NCI-H2196 (cell line): ENCODE results near the gene MAST4.
A peak's percentile ranks its signal among the peaks of the same experiment; 100 is the strongest.
"Not testable (repeated sequence)": the region's sequence is repeated elsewhere in the genome, so short reads cannot be mapped to it uniquely, and the experiment has no call there.

ENCODE experiments used
- DNase-seq: peaks from one replicate; lab custom pipeline; 2025; ENCODE audit not compliant: unreplicated experiment; lab: John Stamatoyannopoulos, UW

Gene MAST4

DNA sequence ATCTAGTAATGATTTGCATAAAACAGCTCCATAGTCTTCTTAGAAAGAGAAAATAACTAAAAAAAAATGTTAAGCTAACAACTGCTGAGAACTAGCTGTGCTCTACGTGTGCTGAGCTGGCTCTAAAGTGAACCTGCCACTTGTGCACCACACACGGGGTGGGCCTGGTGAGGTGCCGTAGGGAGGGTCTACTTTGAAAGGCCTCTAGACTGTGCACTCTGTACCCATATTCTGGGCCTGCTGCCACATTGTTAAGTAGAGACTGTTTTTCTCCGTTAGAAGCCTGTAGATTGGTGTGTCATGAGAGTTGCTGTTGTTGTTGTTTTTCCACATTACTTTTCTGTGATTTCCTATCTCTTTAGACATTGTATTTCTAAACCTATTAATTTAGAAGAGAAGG, 506.5 kb downstream of the MAST4 start:
- DNase-seq = no peak

DNA sequence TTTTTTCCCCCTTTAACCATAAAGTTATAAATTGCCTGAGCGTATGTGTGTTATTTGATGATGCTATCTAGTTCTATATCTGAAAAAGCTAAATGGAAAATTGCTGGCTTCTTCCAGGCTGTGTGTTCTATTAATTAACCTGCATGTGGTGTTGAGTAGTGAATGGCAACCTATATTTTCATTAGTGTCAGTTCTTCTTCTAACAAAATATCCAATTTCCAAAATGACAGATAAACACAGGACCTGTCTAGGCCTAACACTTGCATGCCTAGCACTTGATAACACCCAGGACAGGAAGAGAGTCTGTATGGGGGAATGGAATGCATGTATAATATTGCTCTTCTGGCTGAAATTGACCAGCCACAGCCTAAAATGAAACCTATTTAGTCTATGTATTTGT, 508.7 kb downstream of the MAST4 start:
- no peak for DNase-seq

DNA sequence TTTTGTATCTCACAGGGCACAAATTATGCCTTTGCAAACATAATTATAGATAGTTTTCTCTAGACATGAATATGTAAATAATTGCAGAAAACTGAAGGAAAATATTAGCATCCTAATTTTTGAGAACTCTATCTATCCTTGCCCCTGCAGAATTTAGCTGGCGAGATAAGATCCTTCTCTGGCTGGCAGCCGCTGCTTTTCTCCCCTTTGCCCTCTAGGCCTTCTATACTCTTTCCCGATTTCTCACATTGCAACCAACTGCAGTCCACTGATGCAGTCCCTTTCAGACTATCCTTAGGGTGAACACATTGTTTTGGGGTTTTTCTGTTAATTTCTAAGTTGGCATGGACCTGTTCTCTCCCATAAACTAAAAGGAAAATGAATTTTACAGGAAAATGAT, 509.1 kb downstream of the MAST4 start:
- no peak for DNase-seq

DNA sequence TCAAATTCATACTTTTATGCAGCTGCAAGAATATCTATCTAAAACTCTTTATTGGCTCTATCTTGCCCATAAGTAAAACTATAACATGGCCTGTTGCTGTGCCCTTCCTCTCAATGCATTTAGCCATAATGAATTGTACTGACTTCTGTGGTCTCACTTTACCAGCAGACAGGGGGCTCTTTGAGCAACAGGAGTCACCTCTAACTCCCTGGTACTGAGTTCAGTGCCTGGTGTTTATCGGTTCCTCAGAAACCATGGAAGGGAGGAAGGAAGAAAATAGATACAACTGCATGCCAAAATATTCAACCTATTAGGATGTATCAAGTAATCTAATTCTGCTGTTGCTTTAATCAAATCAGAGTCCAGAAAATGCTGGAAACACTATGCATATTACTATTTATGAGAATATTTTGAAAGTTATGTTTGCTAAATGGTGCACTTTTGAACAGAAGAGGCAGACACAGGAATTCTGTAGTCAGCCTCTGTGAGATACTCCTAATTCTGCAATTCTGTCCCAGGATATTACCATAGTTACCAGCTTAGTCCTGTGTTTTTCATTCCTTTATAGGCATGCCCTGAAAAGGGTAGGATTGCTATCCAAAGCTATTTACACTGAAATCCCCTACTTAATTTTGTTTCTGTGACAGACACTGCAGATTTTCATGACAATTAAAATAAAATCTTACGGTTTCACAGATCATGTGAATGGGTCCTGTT, 510.6 kb downstream of the MAST4 start:
- no peak for DNase-seq

DNA sequence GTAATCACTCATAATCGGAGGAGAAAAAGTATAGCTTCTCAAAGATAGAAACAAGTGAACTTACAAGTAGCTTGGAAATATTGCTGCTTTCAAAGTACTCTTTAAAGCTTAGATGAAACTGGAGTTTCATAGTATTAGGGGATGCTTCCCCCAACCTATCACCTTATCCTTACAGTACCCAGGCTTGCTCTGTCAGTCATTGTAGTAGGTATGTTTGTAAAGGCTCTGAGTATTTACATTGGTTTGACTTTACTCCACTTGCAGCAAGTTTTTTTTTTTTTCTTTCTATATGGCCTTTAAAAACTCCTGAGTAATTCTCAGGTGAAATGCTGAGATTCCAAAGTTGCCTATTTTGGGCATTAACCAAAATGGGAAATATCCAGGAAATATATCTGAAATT, 515.6 kb downstream of the MAST4 start:
- no peak for DNase-seq

DNA sequence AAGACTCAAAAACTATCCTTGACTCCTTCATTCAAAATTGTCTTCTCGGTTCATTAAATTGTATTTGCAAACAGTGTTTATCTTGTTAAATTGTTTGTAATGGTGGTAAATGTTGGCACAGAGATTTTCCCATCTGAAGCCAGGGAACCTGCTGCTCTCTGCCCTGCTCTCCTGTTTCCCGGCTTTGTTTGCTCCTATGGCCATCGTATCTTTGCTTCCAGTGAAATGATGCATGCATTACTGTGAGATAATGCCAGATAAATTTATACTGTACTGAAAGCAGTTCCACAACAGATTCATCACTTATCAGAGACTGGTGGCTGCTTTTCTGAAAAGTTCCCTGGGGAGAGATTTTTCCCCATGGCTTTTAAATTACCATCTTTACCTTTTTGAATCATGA, 519.1 kb downstream of the MAST4 start:
- DNase-seq = peak; percentile 6

DNA sequence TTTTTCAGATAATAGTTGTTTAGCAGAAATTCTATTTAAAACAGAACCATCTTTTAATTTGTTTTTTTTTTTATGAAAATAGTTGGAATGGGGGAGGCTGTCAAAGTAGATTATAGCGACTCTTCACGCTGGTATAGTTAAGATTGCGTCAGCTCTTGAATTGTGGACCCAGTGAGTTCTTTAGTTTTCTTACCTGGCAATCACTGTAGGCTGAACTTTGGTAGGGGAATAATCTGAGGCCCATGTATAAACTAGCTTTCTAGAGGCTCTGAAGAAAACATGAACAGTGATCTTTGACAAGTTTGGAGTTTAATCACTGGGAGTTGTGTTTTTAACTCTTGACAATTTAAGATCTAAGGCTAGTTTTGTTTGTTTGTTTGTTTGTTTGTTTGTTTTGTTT, 519.6 kb downstream of the MAST4 start:
- DNase-seq = no peak

DNA sequence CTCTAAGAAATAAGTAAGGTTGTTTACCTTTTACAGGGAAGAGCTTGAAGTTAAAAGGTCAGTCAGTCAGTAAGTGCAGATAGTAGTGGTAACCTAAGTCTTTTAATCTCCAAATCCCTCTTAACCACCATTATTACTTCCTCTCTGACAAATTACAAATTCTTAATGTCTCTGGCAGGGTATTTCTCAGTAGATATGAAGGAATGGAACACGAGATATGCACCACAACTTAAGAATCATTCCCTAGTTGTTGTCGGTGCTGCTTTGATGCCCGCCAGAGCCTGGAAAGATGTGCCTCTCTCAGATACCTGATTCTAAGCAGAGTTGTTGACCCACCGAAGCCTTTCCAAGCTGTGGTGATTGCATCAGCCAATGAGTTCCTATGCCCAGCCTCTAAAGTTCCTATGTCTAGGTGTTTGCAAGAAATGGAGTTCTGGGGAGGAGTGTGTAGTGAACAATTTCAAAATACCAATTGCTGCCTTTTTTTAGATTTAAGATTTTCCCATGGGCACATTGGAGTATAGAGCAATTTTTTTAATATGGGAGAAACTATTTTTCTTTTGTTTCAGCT, 521.9 kb downstream of the MAST4 start:
- no peak for DNase-seq

DNA sequence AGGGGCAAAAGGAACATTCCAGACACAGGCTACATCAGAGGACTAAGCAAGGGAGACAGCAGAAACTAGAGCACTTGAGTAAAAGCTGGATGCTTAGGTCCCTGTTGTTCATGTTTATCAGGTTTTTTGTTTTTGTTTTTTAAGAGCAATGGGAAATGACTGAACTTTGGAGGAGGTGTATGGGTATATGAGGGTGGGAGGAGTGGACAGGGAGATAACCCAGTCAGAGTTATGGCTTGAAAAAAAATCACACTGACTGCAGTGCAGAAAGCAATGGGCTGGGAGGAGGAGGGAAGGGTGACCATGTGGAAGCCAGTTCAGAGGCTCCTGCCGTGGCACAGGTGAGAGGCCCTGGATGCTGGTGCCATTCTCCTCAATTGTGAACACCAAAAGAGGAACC, 522.8 kb downstream of the MAST4 start:
- DNase-seq = no peak

DNA sequence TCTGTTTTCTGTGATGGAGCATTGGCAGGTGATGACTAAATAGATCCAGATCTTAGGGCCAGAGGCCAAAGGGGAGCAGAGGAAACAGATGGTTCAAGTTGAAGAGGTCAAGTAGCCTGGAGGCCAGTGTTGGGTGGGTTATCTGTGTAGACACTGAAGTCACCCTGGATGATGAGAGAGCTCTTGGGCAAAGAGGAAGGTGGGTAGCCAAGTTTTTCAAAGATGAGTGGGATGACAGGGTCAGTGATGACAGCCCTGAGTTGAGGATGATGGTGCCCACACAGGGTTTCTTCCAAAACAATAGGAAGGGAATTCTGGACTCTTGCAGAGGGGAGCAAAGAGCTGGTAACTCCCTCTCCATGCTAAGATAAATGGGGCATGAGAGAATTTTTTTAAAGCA, 523.8 kb downstream of the MAST4 start:
- no peak for DNase-seq

DNA sequence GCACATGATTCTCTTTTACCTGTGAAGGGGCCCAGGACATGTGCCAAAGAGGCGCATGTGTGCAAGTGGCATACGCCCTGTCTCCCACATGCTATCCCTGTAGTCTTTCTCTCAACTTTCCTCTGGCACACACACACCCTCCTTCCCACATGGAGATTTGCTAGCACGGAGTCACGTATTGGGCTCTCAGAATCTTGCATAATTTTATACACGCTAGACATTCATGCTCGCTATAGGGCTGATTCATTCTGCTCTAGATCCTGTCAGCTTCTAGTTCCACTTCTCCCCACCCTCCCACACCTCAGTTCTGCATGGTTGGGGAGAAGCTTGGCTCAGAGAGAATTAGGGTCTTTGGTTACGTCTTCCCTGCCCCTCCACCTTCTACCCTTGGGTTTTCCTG, 527.6 kb downstream of the MAST4 start:
- no peak for DNase-seq

DNA sequence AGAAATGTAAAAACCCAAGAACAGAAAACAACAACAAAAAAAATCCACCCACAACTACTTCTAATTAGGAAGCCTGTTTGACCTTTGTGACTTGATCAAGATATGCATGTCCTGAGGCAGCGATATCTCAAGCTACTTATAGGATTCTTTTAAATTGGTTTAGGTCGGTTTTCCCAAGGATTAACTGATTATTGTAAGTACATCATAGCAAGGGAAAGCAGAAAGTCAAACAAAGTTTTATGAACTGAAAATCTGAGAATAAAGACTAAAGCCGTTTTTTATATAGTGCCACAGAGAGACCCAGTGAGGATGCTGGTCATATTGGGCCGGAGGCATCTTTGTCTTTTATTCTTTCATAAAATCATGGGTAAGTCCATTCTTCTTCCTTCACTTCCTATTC, 528.4 kb downstream of the MAST4 start:
- no peak for DNase-seq

DNA sequence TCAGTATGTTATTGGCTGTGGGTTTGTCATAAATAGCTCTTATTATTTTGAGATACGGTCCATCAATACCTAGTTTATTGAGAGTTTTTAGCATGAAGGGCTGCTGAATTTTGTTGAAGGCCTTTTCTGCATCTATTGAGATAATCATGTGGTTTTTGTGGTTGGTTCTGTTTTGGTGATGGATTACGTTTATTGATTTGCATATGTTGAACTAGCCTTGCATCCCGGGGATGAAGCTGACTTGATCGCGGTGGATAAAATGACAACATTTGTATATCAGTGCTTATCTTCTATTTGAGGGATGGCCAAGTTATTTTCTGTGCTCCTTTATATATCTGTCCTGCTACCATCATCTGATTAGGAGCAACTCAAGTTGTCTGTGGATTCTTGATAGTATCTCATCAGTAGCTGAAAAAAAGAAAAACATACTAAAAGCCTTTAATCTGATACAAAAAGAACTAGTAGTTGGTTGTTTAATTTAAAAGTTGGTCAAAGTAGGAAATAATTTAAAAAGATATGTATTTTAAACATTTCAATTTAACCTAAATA, 531.2 kb downstream of the MAST4 start:
- not testable (repeated sequence) for DNase-seq

DNA sequence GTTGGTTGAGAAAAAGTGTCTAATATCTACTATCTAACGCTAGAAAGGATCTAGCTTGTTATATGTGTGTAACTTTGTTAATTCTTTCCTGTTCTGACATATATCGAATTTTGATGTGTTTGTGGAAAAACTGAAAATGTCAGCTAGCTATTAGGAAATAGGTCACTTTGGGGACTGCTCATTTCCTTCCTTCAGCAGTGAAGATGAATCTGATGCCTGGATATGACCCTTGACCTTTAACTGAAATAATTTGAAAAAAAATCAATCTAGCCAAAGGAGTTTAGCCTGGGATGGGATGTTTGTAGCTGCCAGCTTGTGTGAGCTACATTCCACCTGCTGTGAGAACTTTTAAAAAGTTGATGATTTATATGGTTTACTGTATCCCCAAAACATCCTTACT, 533.6 kb downstream of the MAST4 start:
- no peak for DNase-seq

DNA sequence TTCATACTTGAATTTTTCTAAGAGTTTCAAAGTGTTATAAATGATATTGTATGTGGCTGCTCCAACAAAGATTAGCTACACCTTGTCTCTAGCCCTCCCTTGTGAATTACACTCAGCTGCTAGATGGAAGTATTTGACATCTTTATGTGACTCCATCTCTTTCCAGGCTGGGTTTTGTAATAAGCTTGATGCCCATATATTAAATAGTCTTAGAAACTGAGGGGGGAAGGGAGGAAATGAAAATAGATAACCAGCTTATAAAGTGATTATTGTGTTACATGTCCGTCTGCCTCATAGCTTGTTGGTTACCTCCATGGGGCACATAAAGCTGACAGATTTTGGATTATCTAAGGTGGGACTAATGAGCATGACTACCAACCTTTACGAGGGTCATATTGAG, 537.0 kb downstream of the MAST4 start:
- DNase-seq = no peak

DNA sequence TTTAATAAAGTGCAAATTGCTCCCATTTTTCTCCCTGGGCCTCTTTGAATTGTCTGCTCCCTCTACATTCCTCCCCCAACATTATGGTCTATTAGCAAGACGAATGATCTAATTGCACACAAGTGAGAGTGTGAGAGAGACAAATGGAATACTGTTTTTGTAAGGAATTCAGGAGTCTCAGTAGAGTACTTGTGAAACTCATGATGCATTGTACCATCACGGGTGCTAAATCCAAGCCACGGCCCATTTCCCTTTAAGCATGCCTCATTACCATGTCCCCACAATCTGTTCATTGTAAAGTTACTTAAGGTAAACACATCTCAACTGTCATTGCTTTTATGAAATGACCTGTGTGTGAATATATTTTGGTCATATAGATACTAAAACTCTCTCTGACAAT, 537.6 kb downstream of the MAST4 start:
- DNase-seq = no peak

DNA sequence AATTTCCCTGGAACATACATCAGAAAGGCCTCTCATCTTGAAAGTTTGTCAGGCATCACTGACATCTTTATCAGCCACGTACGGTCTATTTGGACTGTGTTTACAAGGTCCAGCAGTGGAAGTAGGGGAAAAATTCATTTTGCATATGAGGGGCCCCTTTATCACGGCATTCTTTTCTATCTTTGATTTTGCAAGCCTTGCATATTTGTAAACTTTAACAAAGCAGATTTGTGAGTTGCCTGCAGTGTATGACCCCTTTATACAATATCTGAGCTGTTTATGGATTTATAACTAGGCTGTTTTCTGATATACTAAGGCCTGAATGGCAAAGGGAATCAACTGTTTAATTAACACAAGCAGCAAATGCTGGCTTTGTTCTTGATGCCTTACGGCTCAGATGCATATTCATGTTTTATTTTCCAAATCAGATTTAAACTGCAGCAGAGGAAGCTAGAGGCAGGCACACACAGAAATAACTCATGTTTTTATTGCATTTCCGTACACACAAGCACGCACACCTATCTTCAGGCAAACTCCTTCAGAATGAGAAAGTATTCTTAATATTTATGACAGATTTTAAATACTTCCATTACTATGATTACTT, 539.3 kb downstream of the MAST4 start:
- no peak for DNase-seq

DNA sequence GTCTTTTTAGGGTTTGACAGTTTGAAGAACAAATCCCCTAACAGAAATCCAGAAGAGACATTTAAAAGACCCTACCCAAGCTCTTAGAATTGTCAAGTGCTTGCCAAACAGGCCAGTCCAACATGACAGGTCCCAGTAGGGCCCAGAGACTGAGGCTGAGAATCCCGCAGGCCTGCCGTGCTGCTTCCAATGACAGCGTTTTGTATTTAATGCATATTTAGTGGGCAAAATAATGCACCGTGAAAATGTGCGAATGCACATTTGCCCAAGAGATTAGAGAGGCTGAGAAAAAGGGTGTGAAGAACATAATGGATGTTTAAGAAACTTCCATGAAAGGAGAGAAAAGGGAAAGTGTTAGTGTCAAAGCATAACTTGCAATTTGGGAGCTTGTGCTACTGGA, 542.8 kb downstream of the MAST4 start:
- DNase-seq = no peak

DNA sequence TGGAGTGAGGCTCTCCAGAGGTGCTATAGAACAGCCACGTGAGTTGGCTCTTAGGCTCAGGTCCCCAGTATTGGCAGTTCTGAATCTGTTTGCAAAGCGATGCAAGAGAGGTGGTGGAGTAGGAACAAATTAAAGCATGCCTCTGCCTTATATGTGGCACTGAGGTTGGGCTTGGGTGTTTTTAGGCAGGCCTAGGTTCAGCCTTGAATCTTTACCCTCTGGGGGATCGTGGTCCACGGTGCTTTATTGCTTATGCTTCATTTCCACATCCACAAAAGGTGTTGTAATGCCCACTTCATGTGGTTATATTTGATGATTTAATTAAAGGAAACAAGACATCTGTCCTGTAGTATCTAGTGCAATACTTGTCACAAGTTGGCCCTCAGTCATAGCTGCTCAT, 544.2 kb downstream of the MAST4 start:
- DNase-seq = no peak

DNA sequence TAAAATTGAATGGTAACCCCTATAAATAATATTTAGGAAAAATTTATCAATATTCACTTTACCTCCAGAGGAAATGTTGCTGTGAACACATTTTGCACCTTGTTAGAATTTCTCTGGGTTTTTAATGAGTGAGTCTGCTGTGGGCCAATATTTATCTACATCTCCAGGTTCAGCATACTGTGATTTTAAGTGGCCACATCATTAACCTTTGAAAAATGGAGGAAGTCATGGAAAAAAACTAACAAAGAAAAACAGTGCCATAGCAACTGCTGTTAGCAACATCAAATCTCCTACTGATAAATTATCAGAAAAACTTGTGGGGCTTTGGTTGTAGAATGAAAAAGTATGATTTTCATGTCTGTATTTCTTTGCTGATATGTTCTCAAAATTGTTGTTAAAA, 545.5 kb downstream of the MAST4 start:
- DNase-seq = no peak

DNA sequence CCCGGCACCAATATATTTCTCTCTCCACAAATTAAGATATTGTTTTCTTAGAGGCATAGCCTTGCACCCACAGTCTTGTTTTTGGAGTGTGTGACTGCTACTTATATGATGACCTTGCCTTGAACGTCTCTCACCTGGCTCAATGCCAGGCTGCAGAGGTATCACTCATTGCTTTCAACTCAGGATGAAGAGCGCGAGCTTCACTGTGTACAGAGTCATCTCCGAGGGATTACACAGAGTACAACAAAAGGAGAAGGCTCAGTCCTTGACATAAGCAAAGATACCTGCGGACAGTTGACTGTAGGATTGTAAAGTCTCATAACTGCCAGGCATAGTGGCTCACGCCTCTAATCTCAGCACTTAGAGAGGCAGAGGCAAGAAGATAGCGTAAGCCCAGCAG, 546.6 kb downstream of the MAST4 start:
- DNase-seq = no peak

DNA sequence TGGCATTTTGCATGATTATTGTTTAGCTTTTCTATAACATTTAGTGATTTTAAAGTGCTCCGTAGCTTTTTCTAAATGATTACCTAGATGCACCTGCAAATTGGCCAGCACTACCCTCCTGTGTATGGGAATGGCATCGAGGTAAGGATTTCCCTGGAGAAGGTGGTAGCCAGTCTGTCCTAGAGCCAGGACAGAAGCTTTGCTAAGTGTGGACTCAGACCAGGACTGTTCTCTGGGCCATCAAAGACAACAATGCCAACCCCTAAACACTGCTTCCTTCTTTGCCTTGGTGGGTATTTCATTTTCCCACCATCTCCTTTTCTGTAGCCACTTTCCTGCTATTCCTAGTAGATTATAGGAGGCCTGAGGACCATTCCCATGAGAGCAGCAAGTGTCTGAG, 547.4 kb downstream of the MAST4 start:
- DNase-seq = no peak
